GM12878 (cell line): ENCODE measurements around the gene NASP. TPM values are rescaled to one million over a fixed set of nuclear protein-coding genes. Genes with fewer than 3 reads are reported as not detected.

ENCODE experiments used
- E2F4 ChIP-seq: IDR thresholded peaks from 2 replicates; pipeline ENCODE4 v1.6.1; 2012; ENCODE audit warnings: low read depth, low read length, improper control_type of control experiment
- E4F1 ChIP-seq: fragments of 450-650 bp; IDR thresholded peaks from 2 replicates; pipeline ENCODE4 v1.6.1; 2018; ENCODE audit warnings: borderline replicate concordance, mild to moderate bottlenecking; ENCODE audit not compliant: partially characterized antibody
- EED ChIP-seq: sonication (generic); IDR thresholded peaks from 2 replicates; pipeline ENCODE4 v1.6.1; 2016; ENCODE audit warnings: antibody characterized with exemption, low read depth
- EGR1 ChIP-seq, 2 experiments: IDR thresholded peaks; 1 replicate in 1 of 2; 2 replicates in 1 of 2; pipeline ENCODE4 v1.6.1; 2011 to 2012; ENCODE audit warnings: low read depth in 2 of 2, low read length in 2 of 2, borderline replicate concordance in 1 of 2, mild to moderate bottlenecking in 1 of 2, moderate library complexity in 1 of 2
- HDAC2 ChIP-seq: fragments of 200-600 bp; sonication (generic); IDR thresholded peaks from 2 replicates; pipeline ENCODE4 v1.6.1; 2017
- HDAC6 ChIP-seq: fragments of 200-600 bp; sonication (generic); IDR thresholded peaks from one replicate; pipeline ENCODE4 v1.8.0; 2017; ENCODE audit warnings: antibody characterized with exemption; ENCODE audit not compliant: unreplicated experiment
- HSF1 ChIP-seq: fragments of 150-350 bp; IDR thresholded peaks from 2 replicates; pipeline ENCODE4 v1.6.1; 2014; ENCODE audit warnings: mild to moderate bottlenecking, low read depth, low read length
- MAX ChIP-seq: IDR thresholded peaks from 2 replicates; pipeline ENCODE4 v1.6.1; 2012; ENCODE audit warnings: low read depth, low read length, improper control_type of control experiment
- MLLT1 ChIP-seq: fragments of 450-650 bp; IDR thresholded peaks from 2 replicates; pipeline ENCODE4 v1.6.1; 2016; ENCODE audit warnings: mild to moderate bottlenecking
- POU2F2 ChIP-seq: IDR thresholded peaks from 3 replicates; pipeline ENCODE4 v1.6.1; 2011; ENCODE audit warnings: low read depth, mild to moderate bottlenecking, low read length, borderline replicate concordance
- STAT3 ChIP-seq: IDR thresholded peaks from 2 replicates; pipeline ENCODE4 v1.6.1; 2011; ENCODE audit warnings: low read depth, low read length, improper control_type of control experiment
- TCF12 ChIP-seq: IDR thresholded peaks from 2 replicates; pipeline ENCODE4 v1.6.1; 2011; ENCODE audit warnings: low read depth, mild to moderate bottlenecking, low read length
- polyA plus RNA-seq, 11 experiments: library from polyadenylated mRNA; depleted of rRNA in 4 of 11; unstranded in 6 of 11; stranded (reverse) in 5 of 11; fragments of >200 nt; fragmentation: Nextera tagmentation in 4 of 11; fragmentation: Illumina TruSeq in 1 of 11; extraction: Ambion mirVana in 4 of 11; extraction: Trizol in 1 of 11; gene quantifications; 1 replicate in 1 of 11; 2 replicates in 10 of 11; pipeline versions ENCODE4 v1.2.1 to v1.2.3, GENCODE V29; 2011 to 2016; ENCODE audit warnings: inconsistent platforms in 2 of 11, missing spikeins in 2 of 11, low read depth in 1 of 11
- total RNA-seq, 4 experiments: library from RNA; depleted of rRNA in 3 of 4; stranded (reverse); fragments of >200 nt in 3 of 4; fragmentation: Illumina TruSeq in 1 of 4; extraction: Trizol in 1 of 4; gene quantifications; 2 replicates each; pipeline versions ENCODE4 v1.2.1 to v1.2.3, GENCODE V29; 2013 to 2021

Gene NASP
- total and polyA plus RNA-seq, 10 of the 15 experiments (the other 5 are each of a cell fraction or from before 2014, with no cell fraction given), result 111 to 321 (median 205) TPM

GRCh38 chr1:45583264-45583665 lies 576 bp upstream of the NASP start (continued):
- TF ChIP-seq E2F4 (peak; percentile 92), MAX (peak; percentile 10; the same call in 1 of the 2 replicates), HSF1 (no peak), POU2F2 (peak; percentile 52; the same call in 1 of the 3 replicates), E4F1 (no peak), HDAC2 (no peak), HDAC6 (no peak), EED (no peak), STAT3 (no peak), EGR1 (IDR thresholded peaks at IDR 0.05; ENCODE audit: borderline replicate concordance in 1 of 2, low read depth in 2 of 2, low read length in 2 of 2) (no peak), MLLT1 (no peak), TCF12 (0 out of 2 replicates have a peak, but pooled peaks have one; percentile 14)
